H1 (cell line): Measurements from ENCODE around the gene CUEDC1. TPM values are rescaled to one million over a fixed set of nuclear protein-coding genes. Genes with fewer than 3 reads are reported as not detected.

Source experiments
- CTCF ChIA-PET: fragments of 300-600 bp; sonication (Branson Sonifier 250); formaldehyde crosslinking; loops from one replicate; lab custom pipeline; 2021; ENCODE audit not compliant: partially characterized antibody; lab: Charles Lee
- POLR2A ChIA-PET: fragments of 300-600 bp; sonication (Branson Sonifier 250); formaldehyde crosslinking; loops from one replicate; lab custom pipeline; 2021; ENCODE audit warnings: inconsistent platforms; ENCODE audit not compliant: partially characterized antibody; lab: Charles Lee
- DNase-seq, 2 experiments: peaks; one replicate each; pipeline versions ENCODE4 v3.0.0 to v3.0.0-alpha.2; 2010 to 2022; ENCODE audit warnings: low spot score in 2 of 2, low read depth in 1 of 2, mixed read lengths in 1 of 2
- FAIRE-seq: peaks from 2 replicates; lab custom pipeline; 2011; peaks lifted over from hg19 to GRCh38; lab: Jason Lieb, UNC
- H2AFZ ChIP-seq: 2 replicates; pipeline ENCODE4 v1.8.1; 2012; ENCODE audit warnings: low read length, inconsistent platforms
- H2AK5ac ChIP-seq: 2 replicates; pipeline ENCODE4 v1.6.1; 2013; ENCODE audit warnings: low read depth, low read length
- H2BK120ac ChIP-seq: replicated peaks from 2 replicates; pipeline ENCODE3; 2013; ENCODE audit warnings: low read depth, low read length, inconsistent platforms
- H2BK12ac ChIP-seq: 2 replicates; pipeline ENCODE4 v1.6.1; 2013; ENCODE audit warnings: low read depth, low read length
- H2BK15ac ChIP-seq: 2 replicates; pipeline ENCODE4 v1.6.1; 2013; ENCODE audit warnings: low read length
- H2BK20ac ChIP-seq: 2 replicates; pipeline ENCODE4 v1.6.1; 2013; ENCODE audit warnings: low read length
- H2BK5ac ChIP-seq: 2 replicates; pipeline ENCODE4 v1.6.1; 2013; ENCODE audit warnings: low read depth, low read length
- H3K14ac ChIP-seq: 2 replicates; pipeline ENCODE4 v1.6.1; 2013; ENCODE audit warnings: inconsistent platforms; ENCODE audit not compliant: insufficient read length
- H3K18ac ChIP-seq: 2 replicates; pipeline ENCODE4 v1.6.1; 2013; ENCODE audit warnings: low read length; ENCODE audit errors: extremely low read depth
- H3K23ac ChIP-seq: 2 replicates; pipeline ENCODE4 v1.6.1; 2013; ENCODE audit warnings: inconsistent platforms; ENCODE audit not compliant: insufficient read length
- H3K23me2 ChIP-seq: 2 replicates; pipeline ENCODE4 v1.6.1; 2013; ENCODE audit warnings: low read depth, low read length
- H3K27ac ChIP-seq: 2 replicates; pipeline ENCODE4 v1.6.1; 2011; ENCODE audit warnings: low read depth, low read length, inconsistent platforms
- H3K27me3 ChIP-seq, 4 experiments: replicated peaks in 1 of 4; 1 replicate in 1 of 4; 2 replicates in 3 of 4; pipeline versions ENCODE4 v1.6.1 to v1.8.1; 2011 to 2013; ENCODE audit warnings: low read length in 3 of 4, mild to moderate bottlenecking in 3 of 4, inconsistent platforms in 2 of 4, mixed read lengths in 2 of 4, moderate library complexity in 1 of 4; ENCODE audit not compliant: control insufficient read depth in 3 of 4, insufficient read depth in 3 of 4; ENCODE audit errors: extremely low read depth in 1 of 4
- H3K36me3 ChIP-seq, 4 experiments: 2 replicates each; pipeline versions ENCODE4 v1.6.1 to v1.8.1; 2011 to 2013; ENCODE audit warnings: mild to moderate bottlenecking in 4 of 4, low read length in 3 of 4, moderate library complexity in 2 of 4, control low read depth in 1 of 4, inconsistent platforms in 1 of 4; ENCODE audit not compliant: insufficient read depth in 4 of 4, control insufficient read depth in 2 of 4
- H3K4ac ChIP-seq: replicated peaks from 2 replicates; pipeline ENCODE3; 2013; ENCODE audit warnings: low read length, low read depth, mixed read lengths, inconsistent platforms; ENCODE audit not compliant: insufficient read length
- H3K4me1 ChIP-seq, 4 experiments: replicated peaks in 1 of 4; 1 replicate in 1 of 4; 2 replicates in 3 of 4; pipeline versions ENCODE4 v1.6.1 to v1.8.1; 2011 to 2013; ENCODE audit warnings: low read length in 3 of 4, inconsistent platforms in 2 of 4, mixed read lengths in 1 of 4; ENCODE audit not compliant: insufficient read depth in 4 of 4, control insufficient read depth in 3 of 4
- H3K4me2 ChIP-seq, 2 experiments: 2 replicates each; pipeline versions ENCODE4 v1.6.1 to v1.8.1; 2011 to 2013; ENCODE audit warnings: low read depth in 2 of 2, low read length in 2 of 2, control low read depth in 1 of 2, inconsistent platforms in 1 of 2, mild to moderate bottlenecking in 1 of 2; ENCODE audit not compliant: insufficient read depth in 1 of 2
- H3K4me3 ChIP-seq, 4 experiments: fragments of 200-600, 300-600 bp in 1 of 4; sonication (generic), shearing (Covaris generic), sonication (Bioruptor Twin) in 1 of 4; 2 replicates each; pipeline versions ENCODE4 v1.5.1 to v1.8.1; 2011 to 2016; ENCODE audit warnings: low read length in 4 of 4, low read depth in 3 of 4, control low read depth in 2 of 4, inconsistent platforms in 2 of 4, mild to moderate bottlenecking in 2 of 4, mixed read lengths in 1 of 4, moderate library complexity in 1 of 4; ENCODE audit not compliant: insufficient read depth in 2 of 4; ENCODE audit errors: extremely low read depth in 1 of 4
- H3K56ac ChIP-seq: replicated peaks from 2 replicates; pipeline ENCODE3; 2013; ENCODE audit warnings: low read depth, mild to moderate bottlenecking, mixed read lengths, low read length, inconsistent platforms; ENCODE audit not compliant: insufficient read length
- H3K79me1 ChIP-seq: 2 replicates; pipeline ENCODE4 v1.6.1; 2013; ENCODE audit warnings: low read depth, low read length, control low read depth
- H3K79me2 ChIP-seq, 2 experiments: 2 replicates each; pipeline versions ENCODE4 v1.6.1 to v1.8.1; 2012 to 2013; ENCODE audit warnings: low read length in 2 of 2, mild to moderate bottlenecking in 2 of 2, inconsistent platforms in 1 of 2; ENCODE audit not compliant: insufficient read depth in 2 of 2, control insufficient read depth in 1 of 2
- H3K9ac ChIP-seq, 4 experiments: replicated peaks in 1 of 4; 1 replicate in 1 of 4; 2 replicates in 3 of 4; pipeline versions ENCODE4 v1.6.1 to v1.8.1; 2011 to 2013; ENCODE audit warnings: low read depth in 3 of 4, low read length in 3 of 4, control low read depth in 2 of 4, mild to moderate bottlenecking in 2 of 4, moderate library complexity in 2 of 4, inconsistent platforms in 1 of 4; ENCODE audit errors: extremely low read depth in 1 of 4
- H3K9me3 ChIP-seq, 2 experiments: 2 replicates each; pipeline versions ENCODE4 v1.6.1 to v1.8.1; 2012 to 2013; ENCODE audit warnings: mild to moderate bottlenecking in 2 of 2, moderate library complexity in 2 of 2, control low read depth in 1 of 2, inconsistent platforms in 1 of 2, low read depth in 1 of 2, low read length in 1 of 2, mixed read lengths in 1 of 2; ENCODE audit not compliant: insufficient read depth in 2 of 2
- H4K20me1 ChIP-seq, 2 experiments: replicated peaks in 1 of 2; 2 replicates each; pipeline versions ENCODE3 to v1.8.1; 2011 to 2013; ENCODE audit warnings: inconsistent platforms in 2 of 2, low read length in 2 of 2, mild to moderate bottlenecking in 1 of 2; ENCODE audit not compliant: insufficient read depth in 2 of 2, control insufficient read depth in 1 of 2
- H4K5ac ChIP-seq: 2 replicates; pipeline ENCODE4 v1.6.1; 2013; ENCODE audit warnings: low read length, low read depth, mixed read lengths, inconsistent platforms; ENCODE audit not compliant: insufficient read length
- H4K8ac ChIP-seq: 2 replicates; pipeline ENCODE4 v1.8.0; 2013; ENCODE audit warnings: mild to moderate bottlenecking, moderate library complexity, low read length, inconsistent platforms; ENCODE audit not compliant: insufficient read depth; ENCODE audit errors: extremely low read depth
- H4K91ac ChIP-seq: replicated peaks from 2 replicates; pipeline ENCODE3; 2013; ENCODE audit warnings: low read length, mixed read lengths, inconsistent platforms; ENCODE audit not compliant: insufficient read length
- CEBPB ChIP-seq: IDR thresholded peaks from 2 replicates; pipeline ENCODE4 v1.6.1; 2012; ENCODE audit warnings: low read depth, low read length
- EP300 ChIP-seq, 2 experiments: IDR thresholded peaks; 1 replicate in 1 of 2; 2 replicates in 1 of 2; pipeline ENCODE4 v1.6.1; 2011 to 2012; ENCODE audit warnings: low read depth in 2 of 2, low read length in 2 of 2, mild to moderate bottlenecking in 2 of 2, borderline replicate concordance in 1 of 2, inconsistent platforms in 1 of 2, moderate library complexity in 1 of 2
- EZH2 ChIP-seq: fragments of 200-600 bp; sonication (generic); IDR thresholded peaks from 2 replicates; pipeline ENCODE4 v1.7.1; 2012; ENCODE audit warnings: low read depth, mild to moderate bottlenecking, moderate library complexity, low read length, inconsistent platforms; ENCODE audit not compliant: severe bottlenecking
- KDM5A ChIP-seq: fragments of 200-600 bp; IDR thresholded peaks from 2 replicates; pipeline ENCODE4 v1.7.1; 2012; ENCODE audit warnings: mild to moderate bottlenecking, low read length, inconsistent platforms, mixed read lengths
- POU5F1 ChIP-seq: IDR thresholded peaks from 2 replicates; pipeline ENCODE4 v1.6.1; 2011; ENCODE audit warnings: low read depth, mild to moderate bottlenecking, low read length, moderate library complexity
- RXRA ChIP-seq: IDR thresholded peaks from 2 replicates; pipeline ENCODE4 v1.6.1; 2011; ENCODE audit warnings: low read depth, mild to moderate bottlenecking, low read length, moderate library complexity; ENCODE audit not compliant: insufficient read depth
- SRF ChIP-seq: IDR thresholded peaks from 2 replicates; pipeline ENCODE4 v1.6.1; 2011; ENCODE audit warnings: mild to moderate bottlenecking, low read depth, low read length, moderate library complexity
- TBP ChIP-seq: IDR thresholded peaks from 2 replicates; pipeline ENCODE4 v1.6.1; 2011; ENCODE audit warnings: low read depth, low read length, improper control_type of control experiment
- WGBS, 2 experiments: shearing (Covaris generic) in 1 of 2; methylation state at CpG; one replicate each; pipeline versions ENCODE4 v1.1.6 to v1.1.7; 2013 to 2015; ENCODE audit warnings: low lambda C conversion rate in 2 of 2, mixed read lengths in 2 of 2, inconsistent platforms in 1 of 2, low coverage in 1 of 2, missing lambda C conversion rate in 1 of 2; ENCODE audit not compliant: insufficient replicate concordance in 2 of 2, insufficient coverage in 1 of 2, insufficient read length in 1 of 2; ENCODE audit errors: extremely low coverage in 1 of 2, missing lambda C conversion rate in 1 of 2; 5-methylcytosine and 5-hydroxymethylcytosine counted together
- polyA plus RNA-seq, 7 experiments: library from polyadenylated mRNA; depleted of rRNA in 3 of 7; stranded (reverse) in 5 of 7; unstranded in 2 of 7; fragments of >200 nt in 5 of 7; fragments of 200-250 nt in 2 of 7; gene quantifications; 1 replicate in 5 of 7; 2 replicates in 1 of 7; 4 replicates in 1 of 7; pipeline versions ENCODE4 v1.2.1 to v1.2.3, GENCODE V29; 2011 to 2013; ENCODE audit warnings: missing spikeins in 2 of 7, mixed read lengths in 2 of 7
- total RNA-seq: library from RNA; stranded (reverse); fragmentation: NEBNext Ultra II Directional; extraction: Animal tissue kit (Norgen Biotek cat#: 25700); gene quantifications from 2 replicates; pipeline ENCODE4 v1.2.1, GENCODE V29; 2021
- TF ChIP-seq, protein P1 (sequence below): IDR thresholded peaks from 2 replicates; pipeline ENCODE4 v1.6.1; 2012; ENCODE audit warnings: inconsistent platforms

The CUEDC1 gene
- total and polyA plus RNA-seq, 2 of the 8 experiments (the other 6 are each of a cell fraction or from before 2014, with no cell fraction given), result 4.0 to 10.7 TPM

GRCh38 chr17:57959929-57960328, 4.7 kb upstream of the CUEDC1 start:
- DNase-seq, result peak in 1 of 2 experiments; percentile 20
- H3K4me3 ChIP-seq, result no peak overlapping the region
- peaks cover 0 to 17% (median 14%) of the 10 kb centered on the region in 4 experiments; a peak in 6 of 7 replicates for H3K27me3 ChIP-seq
- H3K14ac ChIP-seq, result no peak overlapping the region
- no peak for FAIRE-seq
- no peak overlapping the region for H3K56ac ChIP-seq
- ChIA-PET POLR2A (interaction anchor here (1.1 to 2.7 kb wide), 6 partner anchors 9 to 102 kb away, joined by 3 to 7 read pairs (median 5); no protein-coding TSS in a partner anchor), CTCF (interaction anchor here (0.6 to 3.6 kb wide), 14 partner anchors 13 to 101 kb away, joined by 3 to 14 read pairs (median 3); no protein-coding TSS in a partner anchor)
- H3K18ac ChIP-seq, result no peak overlapping the region; the same call in 1 of the 2 replicates
- no peak overlapping the region for H4K5ac ChIP-seq
- no peaks in the 10 kb centered on the region for H3K36me3 ChIP-seq
- WGBS, 2 experiments, result 96% methylated on average over 6 of the region's 6 CpGs; no CpG with 5 or more reads in 1 of the 2 experiments
- H3K27ac ChIP-seq, result no peak overlapping the region
- TF ChIP-seq EP300 (IDR thresholded peaks at IDR 0.05; ENCODE audit: borderline replicate concordance in 1 of 2, low read depth in 2 of 2, low read length in 2 of 2) (no peak), RXRA (no peak), SRF (no peak), CEBPB (no peak), TBP (no peak), KDM5A (no peak), POU5F1 (no peak), EZH2 (no peak)
- TF ChIP-seq, protein P1, sequence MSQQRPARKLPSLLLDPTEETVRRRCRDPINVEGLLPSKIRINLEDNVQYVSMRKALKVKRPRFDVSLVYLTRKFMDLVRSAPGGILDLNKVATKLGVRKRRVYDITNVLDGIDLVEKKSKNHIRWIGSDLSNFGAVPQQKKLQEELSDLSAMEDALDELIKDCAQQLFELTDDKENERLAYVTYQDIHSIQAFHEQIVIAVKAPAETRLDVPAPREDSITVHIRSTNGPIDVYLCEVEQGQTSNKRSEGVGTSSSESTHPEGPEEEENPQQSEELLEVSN, result no peak
- no peak overlapping the region for H3K4me2 ChIP-seq
- no peak overlapping the region for H3K4ac ChIP-seq
- H4K8ac ChIP-seq, result no peak overlapping the region
- no peak overlapping the region for H2BK120ac ChIP-seq
- H2BK12ac ChIP-seq, result 0 out of 2 replicates have a peak overlapping the region, but pooled peaks have one; percentile 14
- H2BK15ac ChIP-seq, result no peak overlapping the region
- no peak overlapping the region for H3K23ac ChIP-seq
- no peak overlapping the region for H2AK5ac ChIP-seq
- peaks cover 5% of the 10 kb centered on the region; the same call in 1 of the 2 replicates for H3K23me2 ChIP-seq
- no peak overlapping the region for H4K91ac ChIP-seq
- no peak overlapping the region for H2BK5ac ChIP-seq
- H3K79me2 ChIP-seq, result no peaks in the 10 kb centered on the region
- H3K9ac ChIP-seq, result no peak overlapping the region
- H3K4me1 ChIP-seq, result peaks cover 6 to 13% (median 10%) of the 10 kb centered on the region in 4 experiments; a peak in 5 of 7 replicates
- H3K9me3 ChIP-seq, result no peaks in the 10 kb centered on the region
- 0 out of 2 replicates have a peak overlapping the region, but pooled peaks have one; percentile 61 for H2BK20ac ChIP-seq
- no peaks in the 10 kb centered on the region for H4K20me1 ChIP-seq
- H2AFZ ChIP-seq, result no peak overlapping the region
- no peaks in the 10 kb centered on the region for H3K79me1 ChIP-seq
